Keratinocyte (primary cell): ENCODE data around the gene MIB1. TPM values are rescaled to one million over a fixed set of nuclear protein-coding genes. Genes with fewer than 3 reads are reported as not detected.

Experiments used
- DNase-seq: peaks from one replicate; pipeline ENCODE4 v3.0.0-alpha.2; 2011; ENCODE audit warnings: low read depth, missing footprints, low spot score
- FAIRE-seq: peaks from 2 replicates; lab custom pipeline; 2011; peaks lifted over from hg19 to GRCh38; lab: Jason Lieb, UNC
- H2AFZ ChIP-seq: 2 replicates; pipeline ENCODE4 v1.6.0; 2012; ENCODE audit warnings: low read length, control low read depth, inconsistent platforms; ENCODE audit not compliant: control insufficient read depth
- H3K27ac ChIP-seq: 2 replicates; pipeline ENCODE4 v1.5.1; 2011; ENCODE audit warnings: low read length; ENCODE audit not compliant: control insufficient read depth, insufficient read depth
- H3K27me3 ChIP-seq: 3 replicates; pipeline ENCODE4 v1.6.0; 2011; ENCODE audit warnings: low read length; ENCODE audit not compliant: control insufficient read depth, insufficient read depth; ENCODE audit errors: extremely low read depth
- H3K36me3 ChIP-seq, 2 experiments: 2 replicates in 1 of 2; 3 replicates in 1 of 2; pipeline ENCODE4 v1.5.1; 2011; ENCODE audit warnings: low read length in 2 of 2, mild to moderate bottlenecking in 1 of 2; ENCODE audit not compliant: control insufficient read depth in 2 of 2, insufficient read depth in 2 of 2; ENCODE audit errors: extremely low read depth in 1 of 2
- H3K4me1 ChIP-seq: 3 replicates; pipeline ENCODE4 v1.5.1; 2011; ENCODE audit warnings: low read length; ENCODE audit not compliant: control insufficient read depth, insufficient read depth; ENCODE audit errors: extremely low read depth
- H3K4me2 ChIP-seq: 3 replicates; pipeline ENCODE4 v1.6.0; 2011; ENCODE audit warnings: low read depth, low read length; ENCODE audit not compliant: control insufficient read depth, insufficient read depth; ENCODE audit errors: extremely low read depth
- H3K4me3 ChIP-seq, 3 experiments: fragments of 200-600 bp in 1 of 3; sonication (generic) in 1 of 3; 2 replicates in 2 of 3; 3 replicates in 1 of 3; pipeline ENCODE4 v1.5.1; 2011 to 2016; ENCODE audit warnings: low read length in 3 of 3, mild to moderate bottlenecking in 3 of 3, control low read depth in 2 of 3, inconsistent platforms in 1 of 3, low read depth in 1 of 3, mixed read lengths in 1 of 3, mixed run types in 1 of 3, moderate library complexity in 1 of 3; ENCODE audit not compliant: control insufficient read depth in 2 of 3, insufficient read depth in 2 of 3; ENCODE audit errors: extremely low read depth in 1 of 3
- H3K79me2 ChIP-seq: 2 replicates; pipeline ENCODE4 v1.6.0; 2012; ENCODE audit warnings: low read length; ENCODE audit not compliant: control insufficient read depth, insufficient read depth
- H3K9ac ChIP-seq: 3 replicates; pipeline ENCODE4 v1.6.0; 2011; ENCODE audit warnings: low read length; ENCODE audit not compliant: control insufficient read depth, insufficient read depth; ENCODE audit errors: extremely low read depth
- H3K9me1 ChIP-seq: 3 replicates; pipeline ENCODE4 v1.6.0; 2011; ENCODE audit warnings: low read length; ENCODE audit not compliant: control insufficient read depth, insufficient read depth; ENCODE audit errors: extremely low read depth
- H3K9me3 ChIP-seq: 2 replicates; pipeline ENCODE4 v1.5.1; 2012; ENCODE audit warnings: low read depth, low read length; ENCODE audit not compliant: control insufficient read depth
- H4K20me1 ChIP-seq: 3 replicates; pipeline ENCODE4 v1.6.0; 2011; ENCODE audit warnings: low read length; ENCODE audit not compliant: control insufficient read depth, insufficient read depth; ENCODE audit errors: extremely low read depth
- CTCF ChIP-seq, 3 experiments: IDR thresholded peaks in 1 of 3; conservative IDR thresholded peaks in 1 of 3; optimal IDR thresholded peaks in 1 of 3; 2 replicates in 2 of 3; 3 replicates in 1 of 3; pipeline versions ENCODE3 to v1.5.1; 2011; ENCODE audit warnings: low read length in 3 of 3, mild to moderate bottlenecking in 3 of 3, moderate library complexity in 2 of 3, control low read depth in 1 of 3, inconsistent platforms in 1 of 3; ENCODE audit not compliant: insufficient read depth in 2 of 3; ENCODE audit errors: extremely low read depth in 1 of 3
- EZH2 ChIP-seq: IDR thresholded peaks from one replicate; pipeline ENCODE4 v1.6.1; 2012; ENCODE audit warnings: inconsistent platforms, mild to moderate bottlenecking, low read length, moderate library complexity
- dilution Hi-C: fragments of 300-500 bp; cut with MboI; formaldehyde crosslinking; loops from one replicate; pipeline ENCODE4 v1.7.0; 2020; ENCODE audit warnings: low sequenced_read_pairs; ENCODE audit not compliant: extremely low pct_ligation_motif_present
- polyA plus RNA-seq, 5 experiments: library from polyadenylated mRNA; depleted of rRNA in 3 of 5; stranded (reverse) in 3 of 5; stranded (forward) in 1 of 5; unstranded in 1 of 5; fragments of >200 nt; gene quantifications; 1 replicate in 1 of 5; 2 replicates in 3 of 5; 3 replicates in 1 of 5; pipeline versions ENCODE4 v1.2.1 to v1.2.3, GENCODE V29; 2011 to 2012; ENCODE audit warnings: missing spikeins in 2 of 5, low read depth in 1 of 5, low replicate concordance in 1 of 5

Gene MIB1
- polyA plus RNA-seq, 1 donor (not counting 4 experiments of a cell fraction or from before 2014, with no cell fraction given), result 24.8 TPM

GRCh38 chr18:21760321-21760720, 19.7 kb downstream of the MIB1 start:
- TF ChIP-seq EZH2 (no peak), CTCF (optimal IDR thresholded peaks at IDR 0.05 in 1 of 3, IDR thresholded peaks at IDR 0.05 in 1 of 3, conservative IDR thresholded peaks at IDR 0.05 in 1 of 3; ENCODE audit: extremely low read depth in 1 of 3, insufficient read depth in 2 of 3, low read length in 3 of 3) (no peak)
- FAIRE-seq, result no peak
- H3K27ac ChIP-seq, result no peak overlapping the region
- dilution Hi-C loops, result no loop called here
- no peaks in the 10 kb centered on the region for H4K20me1 ChIP-seq
- H3K9ac ChIP-seq, result no peak overlapping the region
- peaks cover 74% of the 10 kb centered on the region for H3K79me2 ChIP-seq
- no peak overlapping the region for H3K4me2 ChIP-seq
- DNase-seq, result no peak
- H2AFZ ChIP-seq, result no peak overlapping the region
- H3K4me1 ChIP-seq, result peaks cover 10% of the 10 kb centered on the region
- H3K9me3 ChIP-seq, result no peaks in the 10 kb centered on the region
- no peaks in the 10 kb centered on the region for H3K36me3 ChIP-seq
- peaks cover 2% of the 10 kb centered on the region for H3K9me1 ChIP-seq
- no peaks in the 10 kb centered on the region for H3K27me3 ChIP-seq
- no peak overlapping the region for H3K4me3 ChIP-seq

DNA sequence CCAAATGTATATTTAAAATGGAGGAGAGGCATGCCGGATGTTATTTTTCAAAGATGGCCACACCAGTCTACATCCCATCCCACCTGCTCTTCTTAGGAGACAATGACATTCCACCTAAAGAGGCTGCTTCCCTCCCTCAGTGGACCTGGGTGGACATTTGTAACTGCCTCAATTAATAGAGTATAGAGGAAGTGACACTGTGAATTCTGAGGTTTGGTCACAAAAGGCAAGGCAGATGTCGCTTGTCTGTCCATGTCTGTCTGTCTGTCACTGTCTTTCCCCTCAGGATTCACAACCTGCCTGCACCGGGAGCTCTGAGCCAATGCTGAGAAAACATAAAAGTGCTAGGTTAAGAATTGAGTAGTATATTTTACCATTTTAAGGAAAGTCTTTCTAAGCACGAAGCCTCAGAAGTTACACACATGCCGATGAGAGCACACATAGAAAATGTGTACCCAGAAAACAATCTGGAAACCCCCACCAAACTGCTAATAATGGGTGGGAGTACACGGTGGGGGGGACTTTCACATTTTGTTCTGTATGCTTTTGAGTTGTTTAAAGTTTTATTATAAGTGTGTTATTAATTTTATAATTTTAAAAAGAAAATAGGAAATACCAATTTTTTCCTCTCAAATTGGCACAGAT, 21.0 kb downstream of the MIB1 start:
- no peak for TF ChIP-seq CTCF (optimal IDR thresholded peaks at IDR 0.05 in 1 of 3, IDR thresholded peaks at IDR 0.05 in 1 of 3, conservative IDR thresholded peaks at IDR 0.05 in 1 of 3; ENCODE audit: extremely low read depth in 1 of 3, insufficient read depth in 2 of 3, low read length in 3 of 3)
- TF ChIP-seq EZH2, result no peak
- Histone ChIP-seq H3K9me1 (peaks cover 2% of the 10 kb centered on the region), H3K4me3 (no peak overlapping the region), H3K79me2 (peaks cover 66% of the 10 kb centered on the region), H3K4me2 (no peak overlapping the region), H3K4me1 (peaks cover 10% of the 10 kb centered on the region), H3K27me3 (no peaks in the 10 kb centered on the region), H3K9me3 (no peaks in the 10 kb centered on the region), H3K9ac (no peak overlapping the region), H3K27ac (no peak overlapping the region), H3K36me3 (peaks cover 5 to 12% of the 10 kb centered on the region in 2 experiments), H2AFZ (no peak overlapping the region), H4K20me1 (no peaks in the 10 kb centered on the region)
- no peak for FAIRE-seq
- no peak for DNase-seq
- dilution Hi-C loops, result no loop called here
